ENCODE results near the gene OSBPL3.

Gene OSBPL3

GRCh38 chr7:24979470-24979862, 512 bp downstream of the OSBPL3 start:
- DNase-seq (ENCODE audit: low read depth), result no peak

DNA sequence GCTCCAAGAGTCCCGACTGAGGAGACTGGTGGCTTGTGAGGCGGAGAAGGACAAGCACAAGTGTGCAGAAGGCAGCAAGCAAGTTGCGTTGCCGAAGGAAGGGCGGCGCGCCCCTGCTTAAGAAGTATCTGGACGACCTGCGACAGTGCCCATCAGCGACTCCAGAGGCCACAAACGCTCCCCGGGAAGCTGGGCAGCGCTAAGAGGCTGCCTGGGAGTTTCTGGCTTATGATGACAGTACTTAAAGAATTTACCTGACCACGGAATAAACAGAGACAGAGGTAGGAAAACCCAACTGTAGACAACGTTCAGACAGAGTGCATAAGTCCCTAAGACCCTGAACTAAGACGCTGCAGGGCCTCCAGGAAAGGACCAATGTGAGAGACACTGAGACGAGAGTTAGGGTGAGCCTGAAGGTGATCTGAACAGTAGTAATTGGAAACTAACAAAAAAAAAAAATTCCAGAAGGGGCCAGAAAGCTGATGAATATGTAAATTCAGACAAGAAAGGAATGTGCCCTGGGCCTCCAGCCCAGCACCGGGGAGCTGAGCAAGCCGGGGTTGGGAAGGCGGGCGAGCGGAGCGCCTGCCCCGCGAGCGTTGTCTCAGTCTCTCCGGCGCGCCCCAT, 1.0 kb downstream of the OSBPL3 start:
- no peak for DNase-seq (ENCODE audit: low read depth)

- no peak for DNase-seq (ENCODE audit: low read depth)
Measured at GRCh38 chr7:24975644-24976260, 4.2 kb downstream of the OSBPL3 start.

DNA sequence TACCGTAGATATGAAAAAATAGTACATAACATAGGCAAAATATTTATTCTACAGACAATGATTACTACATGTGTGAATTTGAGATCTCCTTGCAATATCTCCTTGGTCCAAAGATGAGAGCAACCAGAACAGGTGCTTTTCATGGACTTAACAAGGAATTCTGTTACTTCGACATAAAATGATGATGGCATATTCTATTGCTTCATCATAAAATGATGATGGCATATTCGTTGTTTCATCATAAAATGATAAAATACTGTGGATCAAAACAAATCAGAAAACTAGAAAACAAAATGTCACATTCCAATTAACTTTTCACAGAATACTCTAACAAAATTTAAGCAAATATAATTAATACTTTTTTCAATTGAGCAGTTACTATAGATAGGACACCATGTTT, 4.8 kb downstream of the OSBPL3 start:
- DNase-seq (ENCODE audit: low read depth), result no peak

DNA sequence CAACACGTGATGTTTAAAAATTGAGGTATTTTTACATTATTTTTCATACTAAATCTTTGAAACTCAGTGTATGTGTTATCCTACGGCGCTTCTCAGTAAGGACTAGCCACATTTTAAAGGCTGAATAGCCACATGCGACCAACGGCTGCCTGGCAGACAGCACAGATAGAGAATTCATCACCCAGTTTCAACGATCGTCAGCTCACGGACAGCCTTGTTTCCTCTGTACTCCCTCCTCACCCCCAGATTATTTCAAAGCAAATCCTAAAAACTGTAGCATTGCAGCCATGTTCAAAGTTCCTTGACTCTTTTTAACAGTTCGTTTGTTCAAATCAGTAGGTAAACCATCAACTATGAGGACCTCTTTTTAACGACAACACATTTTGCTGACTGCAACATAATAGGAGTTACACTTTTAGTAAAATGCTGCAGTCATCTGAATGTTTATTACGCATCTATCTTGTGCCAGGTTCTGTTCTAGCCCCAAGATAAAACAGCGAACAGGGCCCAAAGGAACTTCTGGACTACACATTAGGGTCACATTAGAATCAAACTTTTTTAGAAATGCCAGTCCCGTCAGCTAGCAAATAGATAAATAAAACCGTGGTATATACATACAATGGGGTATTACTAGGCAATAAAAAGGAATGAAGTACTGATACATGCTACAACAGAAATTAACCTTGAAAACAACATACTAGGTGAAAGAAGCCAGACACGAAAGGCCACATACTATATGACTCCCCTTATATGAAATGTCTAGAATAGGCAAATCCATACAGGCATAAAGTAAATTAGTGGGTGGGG, 5.7 kb downstream of the OSBPL3 start:
- DNase-seq (ENCODE audit: low read depth), result no peak

GRCh38 chr7:24972991-24973390, 7.0 kb downstream of the OSBPL3 start:
- DNase-seq (ENCODE audit: low read depth), result no peak

DNA sequence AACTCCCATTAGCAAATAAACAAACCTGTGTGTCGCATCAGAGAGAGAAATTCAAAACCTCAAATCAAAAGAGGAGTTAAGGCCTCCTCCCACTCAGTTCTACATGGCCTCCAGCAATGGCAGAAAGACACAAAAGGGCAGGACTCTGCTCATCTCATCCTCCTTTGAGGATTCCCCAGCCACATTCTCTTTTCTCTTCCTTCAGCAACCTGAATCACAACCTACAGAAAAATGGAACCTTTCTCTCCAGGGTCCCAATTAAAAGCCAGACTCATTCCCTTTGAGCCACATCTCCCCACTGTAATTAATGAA, 7.9 kb downstream of the OSBPL3 start:
- DNase-seq (ENCODE audit: low read depth), result no peak

DNA sequence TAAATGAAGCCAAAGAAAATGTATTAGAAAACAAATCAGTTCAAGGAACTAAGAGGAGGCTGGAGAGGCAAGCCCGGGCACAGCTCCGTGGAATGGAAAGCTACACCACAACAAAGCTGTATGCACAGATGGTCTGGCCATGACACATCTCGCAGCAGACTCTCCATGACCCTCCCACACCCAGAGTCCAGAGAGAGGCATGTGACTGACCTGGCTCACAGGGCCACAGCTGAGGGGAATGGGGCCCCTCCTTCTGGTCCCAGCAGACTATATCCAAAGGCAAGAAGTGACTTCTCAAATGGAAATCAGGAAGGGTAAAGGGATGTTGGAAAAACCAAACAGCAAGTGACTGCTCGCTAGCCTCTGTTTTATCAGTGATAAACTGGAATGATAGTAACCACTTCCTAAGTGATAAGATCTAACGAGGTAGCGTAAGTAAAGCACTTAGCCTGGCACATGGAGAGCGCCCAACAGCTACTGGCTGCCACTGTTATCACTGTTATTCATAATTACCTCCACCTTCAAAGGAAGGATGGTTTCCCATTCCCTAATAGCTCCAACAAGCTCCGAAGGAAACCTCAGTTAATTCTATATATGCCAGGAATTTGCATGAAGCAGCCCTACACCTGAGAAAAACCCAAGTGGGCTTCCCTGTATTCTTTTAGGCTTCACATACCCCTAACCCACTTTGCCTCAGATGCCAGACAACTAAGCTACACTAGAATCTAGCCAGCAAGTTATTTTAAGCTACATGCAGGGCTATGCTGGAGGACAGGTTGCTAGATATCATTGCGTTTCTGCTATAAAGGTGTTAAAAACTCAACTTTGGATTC, 8.4 kb downstream of the OSBPL3 start:
- DNase-seq (ENCODE audit: low read depth), result peak; percentile 86

DNA sequence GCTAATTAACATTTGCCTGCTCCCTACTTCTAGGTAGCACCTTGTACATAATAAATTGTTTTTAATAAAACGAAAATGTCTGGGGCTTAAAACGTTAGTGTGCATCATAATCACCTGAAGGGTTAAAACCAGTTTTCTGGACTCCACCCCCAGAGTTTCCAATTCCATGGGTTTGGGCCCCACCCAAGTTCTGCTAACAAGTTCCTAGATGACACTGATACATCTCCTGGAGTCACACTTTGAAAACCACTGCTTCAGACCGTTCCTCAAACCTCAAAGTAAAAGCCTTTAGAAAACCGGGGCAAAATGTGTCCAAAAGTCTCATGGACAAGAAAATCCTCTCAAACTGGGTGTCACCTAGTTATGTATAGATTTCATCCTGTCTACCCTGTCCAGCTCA, 9.3 kb downstream of the OSBPL3 start:
- no peak for DNase-seq (ENCODE audit: low read depth)

DNA sequence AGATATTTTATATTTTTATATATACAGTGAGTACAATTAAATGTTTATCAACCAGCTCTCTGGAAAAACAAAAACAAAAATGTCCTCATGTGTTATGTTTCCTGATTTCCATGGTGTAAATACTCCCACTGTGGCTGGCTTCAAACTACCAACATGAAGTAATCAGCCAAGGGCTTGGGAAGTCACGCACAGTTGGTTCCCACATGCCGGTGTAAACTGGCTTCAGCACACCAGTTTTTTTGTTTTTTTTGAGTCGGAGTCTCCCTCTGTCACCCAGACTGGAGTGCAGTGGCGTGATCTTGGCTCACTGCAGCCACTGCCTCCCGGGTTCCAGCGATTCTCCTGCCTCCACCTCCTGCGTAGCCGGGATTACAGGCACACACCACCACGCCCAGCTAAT, 11.8 kb downstream of the OSBPL3 start:
- no peak for DNase-seq (ENCODE audit: low read depth)

DNA sequence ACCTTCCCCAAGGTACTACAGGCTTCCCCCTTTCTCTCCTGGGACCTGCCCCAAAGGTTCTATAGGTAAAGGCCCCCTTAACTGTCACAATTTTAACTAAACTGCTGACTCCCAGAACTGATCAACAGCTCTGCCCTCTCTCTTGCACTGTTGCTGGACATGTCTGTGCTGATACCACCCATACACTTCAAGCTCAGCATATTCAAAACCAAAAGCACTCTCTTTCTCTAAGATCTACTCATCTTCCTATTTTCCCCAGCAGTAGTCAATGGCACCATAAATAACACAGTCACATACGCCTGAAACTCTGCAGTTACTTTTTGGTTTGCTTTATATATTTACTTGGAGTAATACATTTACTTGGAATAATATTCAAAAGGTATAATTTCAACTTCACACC, 12.3 kb downstream of the OSBPL3 start:
- no peak for DNase-seq (ENCODE audit: low read depth)

GRCh38 chr7:24966802-24967201, 13.2 kb downstream of the OSBPL3 start:
- DNase-seq (ENCODE audit: low read depth), result no peak

GRCh38 chr7:24965831-24966708, 13.9 kb downstream of the OSBPL3 start:
- no peak for DNase-seq (ENCODE audit: low read depth)

- DNase-seq (ENCODE audit: low read depth), result no peak
Measured at GRCh38 chr7:24964191-24964590, 15.8 kb downstream of the OSBPL3 start.

- DNase-seq (ENCODE audit: low read depth), result peak; percentile 66
Measured at GRCh38 chr7:24963218-24963617, 16.8 kb downstream of the OSBPL3 start.

GRCh38 chr7:24962418-24962962, 17.5 kb downstream of the OSBPL3 start:
- no peak for DNase-seq (ENCODE audit: low read depth)

DNA sequence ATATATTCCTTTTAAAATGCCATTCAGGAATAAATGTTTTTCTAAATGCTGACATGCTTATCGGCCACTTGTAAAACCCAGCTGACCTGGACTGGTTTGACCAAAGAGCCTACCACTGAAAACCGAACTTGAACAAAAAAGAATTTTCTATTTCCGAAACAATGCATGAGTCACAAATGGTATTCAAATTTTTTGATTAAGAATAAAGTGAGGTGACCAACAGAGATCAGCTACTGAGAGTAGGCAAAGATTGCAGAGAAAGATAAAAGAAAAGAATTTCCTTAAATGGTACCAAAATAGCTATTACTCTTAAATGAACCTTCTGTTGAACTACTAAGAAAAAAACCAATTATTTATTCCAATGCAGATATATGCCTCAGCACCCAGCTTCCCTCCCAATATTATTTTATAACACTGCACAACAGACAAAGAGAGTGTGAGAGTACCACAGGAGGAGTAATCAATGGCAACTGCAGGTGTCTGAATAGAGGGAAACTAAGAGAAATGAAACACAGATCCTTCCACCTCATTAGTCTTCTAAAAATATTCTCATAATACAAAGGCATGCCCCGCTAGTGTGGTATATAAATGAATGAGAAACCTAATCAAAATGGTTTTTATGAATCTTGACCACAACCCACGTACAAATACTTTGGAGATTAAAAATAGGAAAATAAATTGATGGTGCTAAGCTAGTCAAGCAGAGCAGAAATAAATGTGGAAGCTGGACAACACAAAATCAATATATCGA, 20.1 kb downstream of the OSBPL3 start:
- no peak for DNase-seq (ENCODE audit: low read depth)

DNA sequence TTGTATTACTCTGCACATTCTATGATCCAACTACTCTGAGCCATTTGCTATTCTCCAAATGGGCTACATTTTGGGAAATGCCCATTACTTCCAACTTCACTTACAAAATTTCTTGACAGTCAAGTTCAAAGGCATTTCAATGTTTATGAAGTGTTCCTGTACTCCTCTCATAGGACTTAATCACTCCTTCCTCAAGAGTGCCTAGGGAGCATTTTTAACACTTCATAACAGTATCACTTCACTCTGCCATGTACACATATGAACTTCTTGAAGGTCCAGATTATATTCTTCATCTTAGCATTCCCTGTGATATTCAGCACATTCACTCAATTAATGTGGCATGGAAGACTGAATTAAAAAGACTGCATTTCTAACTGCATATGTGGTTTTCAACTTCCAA, 21.6 kb downstream of the OSBPL3 start:
- no peak for DNase-seq (ENCODE audit: low read depth)

DNA sequence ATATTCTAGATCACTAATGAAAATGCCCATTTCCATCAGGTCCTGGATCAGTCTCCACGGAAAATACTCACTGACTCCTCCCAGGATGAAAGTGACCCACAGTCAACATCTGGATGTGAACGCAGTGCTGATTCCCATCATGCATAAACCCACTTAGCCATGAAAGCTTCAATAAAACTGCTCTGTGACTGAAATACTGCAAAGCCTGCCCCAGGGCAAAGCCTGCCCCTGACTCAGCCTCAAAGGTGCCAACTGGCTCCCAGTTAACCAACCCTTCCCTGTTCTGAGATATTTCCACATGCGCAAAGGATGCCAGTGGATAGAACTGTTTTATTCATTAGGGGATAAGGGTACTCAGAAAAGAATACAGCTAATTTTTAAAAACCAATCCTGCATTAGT, 24.0 kb downstream of the OSBPL3 start:
- DNase-seq (ENCODE audit: low read depth), result no peak

GRCh38 chr7:24955313-24955712, 24.7 kb downstream of the OSBPL3 start:
- no peak for DNase-seq (ENCODE audit: low read depth)

DNA sequence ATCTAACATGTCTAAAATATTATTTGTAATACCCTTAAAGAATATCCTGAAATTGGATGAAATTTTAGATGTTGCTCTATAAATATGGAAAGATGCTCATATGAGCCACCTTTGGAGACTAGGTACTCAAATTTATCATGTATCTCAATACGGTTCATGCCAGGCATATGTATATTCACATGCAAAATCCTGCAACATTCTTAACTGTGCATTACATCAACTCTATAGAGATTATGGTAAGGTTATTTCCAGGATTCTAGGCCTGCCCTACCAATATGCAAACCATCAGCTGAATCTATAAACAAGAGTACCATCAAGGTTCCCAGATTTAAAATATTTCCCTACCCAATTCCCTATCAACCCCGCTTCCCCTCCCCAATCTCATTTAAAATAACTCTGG, 27.5 kb downstream of the OSBPL3 start:
- DNase-seq (ENCODE audit: low read depth), result no peak

Data from GM04503 (cell line).